Right lobe of liver (tissue), 4 donors: ENCODE results near the gene TCEAL2.
"Not testable (repeated sequence)": the region's sequence is repeated elsewhere in the genome, so short reads cannot be mapped to it uniquely, and the experiment has no call there.

Source experiments
- CTCF ChIP-seq, 4 donors: fragments of 200-600 bp in 3 of 4; fragments of 450-650 bp in 1 of 4; IDR thresholded peaks; one replicate each; pipeline versions ENCODE4 v1.5.1 to v1.8.0; 2016 to 2022; ENCODE audit warnings: antibody characterized with exemption in 4 of 4, mild to moderate bottlenecking in 2 of 4
- POLR2A ChIP-seq: fragments of 450-650 bp; IDR thresholded peaks from one replicate; pipeline ENCODE4 v1.6.1; 2017; ENCODE audit warnings: antibody characterized with exemption, mild to moderate bottlenecking
- donor health status: DM: no; HTN: no; CAD: no.
- donor health status: DM: no; HTN: no; CAD: no.
- donor health status: DM: no; HTN: yes; CAD: no.

GRCh38 chrX:102141631-102142030 lies 16.2 kb downstream of the TCEAL2 start:
- TF ChIP-seq POLR2A; CTCF (IDR thresholded peaks at IDR 0.05): not testable (repeated sequence)
